ENCODE data around the gene ME3. TPM values are rescaled to one million over a fixed set of nuclear protein-coding genes. Genes with fewer than 3 reads are reported as not detected.
A peak's percentile ranks its signal among the peaks of the same experiment; 100 is the strongest.

Gene ME3
- total and polyA plus RNA-seq, 2 donors (not counting 1 experiment from before 2014, with no cell fraction given): 8.8 to 50.7 TPM

DNA sequence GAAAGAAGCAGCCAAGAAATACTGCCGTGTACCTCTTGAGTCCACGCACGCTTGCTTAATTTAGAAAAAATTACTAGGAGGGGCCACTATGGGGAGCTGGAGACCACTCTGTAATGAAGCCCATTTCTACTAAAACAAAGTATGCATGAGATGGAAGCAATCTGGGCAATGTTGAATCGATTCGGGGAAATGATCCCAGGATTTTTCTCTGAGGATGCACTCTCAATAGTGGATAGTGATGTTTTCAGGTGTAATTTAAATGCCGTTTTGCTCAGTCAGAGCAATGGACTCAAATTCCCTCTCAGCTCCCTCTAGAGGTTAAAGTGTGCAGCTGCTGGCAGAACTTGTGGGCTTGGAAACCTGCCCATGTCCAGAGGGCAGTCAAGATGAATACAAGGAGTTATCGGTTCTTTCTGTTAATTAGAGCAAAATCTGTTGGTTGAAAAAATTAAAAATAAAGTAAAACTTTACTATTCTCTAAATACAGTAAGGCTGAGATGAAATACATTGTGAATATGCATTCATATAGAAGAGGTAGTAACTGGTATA, 64.1 kb downstream of the ME3 start:
- H3K9me3 ChIP-seq (ENCODE audit: control insufficient read depth, insufficient read depth, low read depth, low read length): no peaks in the 10 kb centered on the region
- TF ChIP-seq, protein P1, sequence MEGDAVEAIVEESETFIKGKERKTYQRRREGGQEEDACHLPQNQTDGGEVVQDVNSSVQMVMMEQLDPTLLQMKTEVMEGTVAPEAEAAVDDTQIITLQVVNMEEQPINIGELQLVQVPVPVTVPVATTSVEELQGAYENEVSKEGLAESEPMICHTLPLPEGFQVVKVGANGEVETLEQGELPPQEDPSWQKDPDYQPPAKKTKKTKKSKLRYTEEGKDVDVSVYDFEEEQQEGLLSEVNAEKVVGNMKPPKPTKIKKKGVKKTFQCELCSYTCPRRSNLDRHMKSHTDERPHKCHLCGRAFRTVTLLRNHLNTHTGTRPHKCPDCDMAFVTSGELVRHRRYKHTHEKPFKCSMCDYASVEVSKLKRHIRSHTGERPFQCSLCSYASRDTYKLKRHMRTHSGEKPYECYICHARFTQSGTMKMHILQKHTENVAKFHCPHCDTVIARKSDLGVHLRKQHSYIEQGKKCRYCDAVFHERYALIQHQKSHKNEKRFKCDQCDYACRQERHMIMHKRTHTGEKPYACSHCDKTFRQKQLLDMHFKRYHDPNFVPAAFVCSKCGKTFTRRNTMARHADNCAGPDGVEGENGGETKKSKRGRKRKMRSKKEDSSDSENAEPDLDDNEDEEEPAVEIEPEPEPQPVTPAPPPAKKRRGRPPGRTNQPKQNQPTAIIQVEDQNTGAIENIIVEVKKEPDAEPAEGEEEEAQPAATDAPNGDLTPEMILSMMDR (conservative IDR thresholded peaks at IDR 0.05 in 1 of 2, IDR thresholded peaks at IDR 0.05 in 1 of 2; ENCODE audit: low read depth in 1 of 2, low read length in 2 of 2): peak; percentile 91 to 96
- TF ChIP-seq EZH2 (IDR thresholded peaks at IDR 0.05; ENCODE audit: low read length, missing control alignments): no peak
- peak; percentile 68 to 85 for DNase-seq (ENCODE audit: low read depth in 2 of 2)
- no peaks in the 10 kb centered on the region for H3K4me1 ChIP-seq (ENCODE audit: control insufficient read depth, extremely low read depth, insufficient read depth, low read length)
- no peaks in the 10 kb centered on the region for H3K27me3 ChIP-seq (ENCODE audit: control insufficient read depth, insufficient read depth, low read length)
- no peaks in the 10 kb centered on the region for H3K79me2 ChIP-seq (ENCODE audit: control insufficient read depth, insufficient read depth, low read length)
- no peak overlapping the region for H3K9ac ChIP-seq (ENCODE audit: insufficient read depth, low read length)
- H3K4me3 ChIP-seq (replicated peaks in 1 of 4; ENCODE audit: control extremely low read depth in 1 of 4, insufficient read depth in 1 of 4, low read depth in 3 of 4, low read length in 4 of 4): peak overlapping the region in 1 of 4 experiments; percentile 13
- no peak overlapping the region for H3K27ac ChIP-seq (ENCODE audit: insufficient read depth, low read length)
- no peaks in the 10 kb centered on the region for H4K20me1 ChIP-seq (ENCODE audit: control insufficient read depth, extremely low read depth, insufficient read depth, low read length)
- H3K4me2 ChIP-seq (ENCODE audit: extremely low read depth, insufficient read depth, low read length): peak overlapping the region; percentile 72
- no peak overlapping the region for H2AFZ ChIP-seq (ENCODE audit: low read length)
- H3K36me3 ChIP-seq (ENCODE audit: control insufficient read depth, insufficient read depth, low read length): no peaks in the 10 kb centered on the region

DNA sequence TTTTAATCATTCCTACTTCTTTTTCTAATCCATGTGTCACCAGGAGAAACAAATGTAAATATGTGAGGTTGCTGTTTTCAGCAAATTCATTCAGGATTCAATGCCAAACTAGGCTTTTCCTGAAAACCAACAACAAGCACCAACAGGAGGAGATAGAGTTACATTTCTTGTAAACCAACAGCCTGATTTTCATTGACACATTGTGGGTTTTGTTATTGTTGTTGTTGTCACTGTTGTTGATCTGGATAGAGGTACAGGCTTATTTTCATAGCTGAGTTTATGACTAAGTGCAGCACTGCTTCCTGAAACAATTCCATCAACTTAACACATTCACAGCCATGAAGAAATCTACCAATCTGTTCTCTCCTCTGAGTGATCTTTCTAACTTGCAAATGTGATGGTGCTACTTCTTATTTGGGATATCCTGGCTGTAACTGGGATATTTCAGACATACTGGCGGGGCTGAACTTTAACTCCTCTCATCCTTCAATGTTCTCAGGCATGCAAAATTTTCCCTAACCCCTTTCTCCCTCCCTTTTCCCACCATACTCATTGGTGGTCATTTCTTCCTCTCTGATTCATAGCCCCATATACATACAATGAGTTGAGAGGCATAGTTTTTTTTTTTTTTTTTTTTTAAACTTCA, 65.5 kb downstream of the ME3 start:
- H3K27ac ChIP-seq (ENCODE audit: insufficient read depth, low read length): no peak overlapping the region
- no peaks in the 10 kb centered on the region for H3K9me3 ChIP-seq (ENCODE audit: control insufficient read depth, insufficient read depth, low read depth, low read length)
- H4K20me1 ChIP-seq (ENCODE audit: control insufficient read depth, extremely low read depth, insufficient read depth, low read length): no peaks in the 10 kb centered on the region
- TF ChIP-seq EZH2 (IDR thresholded peaks at IDR 0.05; ENCODE audit: low read length, missing control alignments): no peak
- TF ChIP-seq, protein P1 (conservative IDR thresholded peaks at IDR 0.05 in 1 of 2, IDR thresholded peaks at IDR 0.05 in 1 of 2; ENCODE audit: low read depth in 1 of 2, low read length in 2 of 2): peak in 1 of 2 donors; percentile 16
- no peaks in the 10 kb centered on the region for H3K36me3 ChIP-seq (ENCODE audit: control insufficient read depth, insufficient read depth, low read length)
- no peak overlapping the region for H3K9ac ChIP-seq (ENCODE audit: insufficient read depth, low read length)
- no peaks in the 10 kb centered on the region for H3K4me1 ChIP-seq (ENCODE audit: control insufficient read depth, extremely low read depth, insufficient read depth, low read length)
- H3K79me2 ChIP-seq (ENCODE audit: control insufficient read depth, insufficient read depth, low read length): no peaks in the 10 kb centered on the region
- H2AFZ ChIP-seq (ENCODE audit: low read length): no peak overlapping the region
- no peak overlapping the region for H3K4me3 ChIP-seq (replicated peaks in 1 of 4; ENCODE audit: control extremely low read depth in 1 of 4, insufficient read depth in 1 of 4, low read depth in 3 of 4, low read length in 4 of 4)
- H3K27me3 ChIP-seq (ENCODE audit: control insufficient read depth, insufficient read depth, low read length): no peaks in the 10 kb centered on the region
- H3K4me2 ChIP-seq (ENCODE audit: extremely low read depth, insufficient read depth, low read length): no peak overlapping the region
- DNase-seq (ENCODE audit: low read depth in 2 of 2): peak in 1 of 2 donors; percentile 54

DNA sequence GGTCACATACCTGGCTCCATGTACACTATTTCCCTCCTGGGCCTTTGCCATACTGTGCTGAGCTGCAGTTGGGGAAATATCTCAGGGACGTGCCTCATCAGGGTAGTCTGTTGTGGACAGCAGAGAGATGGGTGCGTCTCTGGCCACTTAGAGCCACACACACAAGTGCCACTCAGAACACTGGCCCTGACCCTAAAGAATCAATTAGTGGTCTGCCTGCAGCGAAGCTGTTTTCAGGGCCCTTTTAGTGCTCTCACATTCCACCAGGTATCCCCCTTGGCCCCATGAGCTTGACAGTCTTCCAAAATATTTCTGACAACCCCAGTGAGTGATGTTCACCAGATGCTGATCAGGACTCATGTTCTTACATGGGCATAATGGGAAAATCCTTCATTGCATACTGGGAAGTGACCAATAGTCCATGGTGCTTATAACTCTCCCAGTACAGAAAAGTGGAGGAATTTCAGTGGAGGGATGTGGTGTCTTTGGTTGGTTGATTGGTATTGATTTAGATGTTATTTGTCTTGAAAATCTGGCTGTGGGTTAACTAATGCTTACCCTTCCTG, 66.1 kb downstream of the ME3 start:
- DNase-seq (ENCODE audit: low read depth in 2 of 2): peak in 1 of 2 donors; percentile 24
- Histone ChIP-seq H3K4me1 (ENCODE audit: control insufficient read depth, extremely low read depth, insufficient read depth, low read length) (no peaks in the 10 kb centered on the region), H3K9me3 (ENCODE audit: control insufficient read depth, insufficient read depth, low read depth, low read length) (no peaks in the 10 kb centered on the region), H4K20me1 (ENCODE audit: control insufficient read depth, extremely low read depth, insufficient read depth, low read length) (no peaks in the 10 kb centered on the region), H3K27ac (ENCODE audit: insufficient read depth, low read length) (no peak overlapping the region), H3K36me3 (ENCODE audit: control insufficient read depth, insufficient read depth, low read length) (no peaks in the 10 kb centered on the region), H2AFZ (ENCODE audit: low read length) (no peak overlapping the region), H3K4me3 (replicated peaks in 1 of 4; ENCODE audit: control extremely low read depth in 1 of 4, insufficient read depth in 1 of 4, low read depth in 3 of 4, low read length in 4 of 4) (no peak overlapping the region), H3K4me2 (ENCODE audit: extremely low read depth, insufficient read depth, low read length) (no peak overlapping the region), H3K79me2 (ENCODE audit: control insufficient read depth, insufficient read depth, low read length) (no peaks in the 10 kb centered on the region), H3K9ac (ENCODE audit: insufficient read depth, low read length) (no peak overlapping the region), H3K27me3 (ENCODE audit: control insufficient read depth, insufficient read depth, low read length) (no peaks in the 10 kb centered on the region)
- no peak for TF ChIP-seq EZH2 (IDR thresholded peaks at IDR 0.05; ENCODE audit: low read length, missing control alignments)
- TF ChIP-seq, protein P1 (conservative IDR thresholded peaks at IDR 0.05 in 1 of 2, IDR thresholded peaks at IDR 0.05 in 1 of 2; ENCODE audit: low read depth in 1 of 2, low read length in 2 of 2): no peak

All from fibroblast of lung (primary cell).